K562 (cell line): Measurements from ENCODE around the gene TRPM6. TPM values are rescaled to one million over a fixed set of nuclear protein-coding genes. Genes with fewer than 3 reads are reported as not detected.
A peak's percentile ranks its signal among the peaks of the same experiment; 100 is the strongest.

ENCODE experiments used
- ATAC-seq: fragments of 200-7000 bp; cut with Tn5 transposase; 3 replicates; pipeline ENCODE4 v1.9.1; 2020; ENCODE audit warnings: moderate library complexity
- BruUV-seq: library from RNA; stranded (reverse); fragments of 400-500 nt; replicated peaks from 2 replicates; lab custom pipeline; 2021; lab: Mats Ljungman, UMichigan
- CTCF ChIA-PET: fragments of 300-600 bp; formaldehyde crosslinking; extraction: SDS; loops from one replicate; lab custom pipeline; 2021; ENCODE audit warnings: low intra/inter-chr PET ratio; lab: Yijun Ruan, JAX
- POLR2A ChIA-PET: fragments of 300-600, 350-650 bp; sonication (Branson Sonifier 250); formaldehyde crosslinking; extraction: SDS; loops from one replicate; lab custom pipeline; 2021; ENCODE audit warnings: antibody characterized with exemption, inconsistent platforms; lab: Yijun Ruan, JAX
- DNase-seq, 4 experiments: peaks; one replicate each; pipeline versions ENCODE4 v3.0.0 to v3.0.0-alpha.2; 2011 to 2018; ENCODE audit warnings: low spot score in 3 of 4, mixed read lengths in 3 of 4; ENCODE audit errors: extremely low read depth in 1 of 4
- FAIRE-seq: peaks from 2 replicates; lab custom pipeline; 2011; peaks lifted over from hg19 to GRCh38; lab: Jason Lieb, UNC
- H2AFZ ChIP-seq: 2 replicates; pipeline ENCODE4 v1.6.0; 2011; ENCODE audit warnings: low read depth, low read length, control low read depth, inconsistent platforms
- H3K27ac ChIP-seq: fragments of 200-600 bp; 3 replicates; pipeline ENCODE4 v1.8.0; 2011; ENCODE audit warnings: low read depth, mild to moderate bottlenecking, control low read depth, inconsistent platforms, low read length, moderate library complexity, mixed read lengths; ENCODE audit errors: extremely low read depth
- H3K27me3 ChIP-seq, 2 experiments: fragments of 300-600 bp in 1 of 2; 2 replicates in 1 of 2; 3 replicates in 1 of 2; pipeline versions ENCODE4 v1.6.0 to v1.8.0; 2011; ENCODE audit warnings: inconsistent platforms in 2 of 2, low read length in 2 of 2, mild to moderate bottlenecking in 1 of 2, mixed read lengths in 1 of 2, moderate library complexity in 1 of 2; ENCODE audit not compliant: control insufficient read depth in 2 of 2, insufficient read depth in 2 of 2
- H3K36me3 ChIP-seq: fragments of 300-600 bp; 3 replicates; pipeline ENCODE4 v1.8.0; 2011; ENCODE audit warnings: mild to moderate bottlenecking, low read length, inconsistent platforms; ENCODE audit not compliant: control insufficient read depth, insufficient read depth
- H3K4me1 ChIP-seq, 2 experiments: fragments of 200-600 bp in 1 of 2; replicated peaks in 1 of 2; 2 replicates in 1 of 2; 3 replicates in 1 of 2; pipeline versions ENCODE4 v1.5.1 to v1.8.0; 2011; ENCODE audit warnings: inconsistent platforms in 2 of 2, low read length in 2 of 2, mild to moderate bottlenecking in 1 of 2, mixed read lengths in 1 of 2, moderate library complexity in 1 of 2; ENCODE audit not compliant: control insufficient read depth in 2 of 2, insufficient read depth in 2 of 2
- H3K4me2 ChIP-seq: 2 replicates; pipeline ENCODE4 v1.6.1; 2011; ENCODE audit warnings: low read length, control low read depth, inconsistent platforms, mixed read lengths; ENCODE audit not compliant: insufficient read depth
- H3K4me3 ChIP-seq: fragments of 200-600 bp; sonication (generic), shearing (Covaris generic); 2 replicates; pipeline ENCODE4 v1.5.1; 2016; ENCODE audit warnings: control low read depth, inconsistent platforms
- H3K79me2 ChIP-seq: fragments of 200-600 bp; 3 replicates; pipeline ENCODE4 v1.8.0; 2011; ENCODE audit warnings: low read length, inconsistent platforms; ENCODE audit not compliant: control insufficient read depth, insufficient read depth
- H3K9ac ChIP-seq, 2 experiments: 2 replicates each; pipeline versions ENCODE4 v1.6.0 to v1.6.1; 2011; ENCODE audit warnings: low read depth in 2 of 2, low read length in 2 of 2, control low read depth in 1 of 2, inconsistent platforms in 1 of 2, mild to moderate bottlenecking in 1 of 2, mixed read lengths in 1 of 2; ENCODE audit not compliant: insufficient read depth in 1 of 2
- H3K9me1 ChIP-seq: one replicate; pipeline ENCODE4 v1.6.0; 2011; ENCODE audit warnings: inconsistent platforms, mild to moderate bottlenecking, low read length, moderate library complexity; ENCODE audit not compliant: control insufficient read depth, insufficient read depth
- H3K9me3 ChIP-seq: replicated peaks from 2 replicates; pipeline ENCODE4 v1.5.1; 2011; ENCODE audit warnings: low read depth, low read length, inconsistent platforms; ENCODE audit not compliant: control insufficient read depth, insufficient read depth
- H4K20me1 ChIP-seq: replicated peaks from 2 replicates; pipeline ENCODE4 v1.6.1; 2011; ENCODE audit warnings: low read length, inconsistent platforms, mixed read lengths; ENCODE audit not compliant: control insufficient read depth, insufficient read depth
- C11orf30 ChIP-seq: fragments of 450-650 bp; IDR thresholded peaks from 2 replicates; pipeline ENCODE4 v1.6.1; 2016; ENCODE audit warnings: low read depth, mild to moderate bottlenecking
- CBX5 ChIP-seq: IDR thresholded peaks from 2 replicates; pipeline ENCODE4 v1.6.1; 2014; ENCODE audit warnings: low read depth, borderline replicate concordance
- CCNT2 ChIP-seq: IDR thresholded peaks from 2 replicates; pipeline ENCODE4 v1.6.1; 2011; ENCODE audit warnings: borderline replicate concordance, low read depth, mild to moderate bottlenecking, moderate library complexity, mixed read lengths, low read length; ENCODE audit not compliant: insufficient read length; ENCODE audit errors: extremely low read depth
- FIP1L1 ChIP-seq: fragments of 200-400 bp; formaldehyde crosslinking; IDR thresholded peaks from 2 replicates; pipeline ENCODE4 v1.6.1; 2018; ENCODE audit warnings: mild to moderate bottlenecking, low read depth, low read length; ENCODE audit not compliant: poor library complexity, severe bottlenecking
- HDAC8 ChIP-seq: fragments of 450-650 bp; IDR thresholded peaks from 2 replicates; pipeline ENCODE4 v1.6.1; 2016; ENCODE audit warnings: mild to moderate bottlenecking, missing genetic modification characterization, moderate library complexity, missing compliant biosample characterization
- HIVEP1 ChIP-seq: fragments of 250-450 bp; sonication (Bioruptor Pico); IDR thresholded peaks from 2 replicates; pipeline ENCODE4 v1.4.0; 2020; ENCODE audit warnings: mild to moderate bottlenecking
- HNRNPH1 ChIP-seq: fragments of 200-400 bp; formaldehyde crosslinking; optimal IDR thresholded peaks from 2 replicates; pipeline ENCODE3; 2017; ENCODE audit warnings: low read depth, mild to moderate bottlenecking, low read length, moderate library complexity
- KDM1A ChIP-seq, 2 experiments: fragments of 450-650 bp; IDR thresholded peaks; 2 replicates each; pipeline ENCODE4 v1.6.1; 2016; ENCODE audit warnings: mild to moderate bottlenecking in 2 of 2
- MAFF ChIP-seq: IDR thresholded peaks from 2 replicates; pipeline ENCODE4 v1.6.1; 2012; ENCODE audit warnings: low read length, improper control_type of control experiment
- MAFG ChIP-seq: fragments of 450-650 bp; conservative IDR thresholded peaks from 2 replicates; pipeline ENCODE4 v1.6.1; 2016; ENCODE audit warnings: missing genetic modification characterization, missing compliant biosample characterization
- MCM7 ChIP-seq, 2 experiments: fragments of 450-650 bp; IDR thresholded peaks; 2 replicates each; pipeline ENCODE4 v1.6.1; 2016 to 2018
- POLR2B ChIP-seq: fragments of 450-650 bp; IDR thresholded peaks from 2 replicates; pipeline ENCODE4 v1.6.1; 2018; ENCODE audit warnings: low read depth; ENCODE audit not compliant: partially characterized antibody
- POU5F1 ChIP-seq: fragments of 150-350 bp; IDR thresholded peaks from 2 replicates; pipeline ENCODE4 v1.6.1; 2014; ENCODE audit warnings: borderline replicate concordance, low read length, low read depth, mild to moderate bottlenecking; ENCODE audit not compliant: partially characterized antibody
- ZNF347 ChIP-seq: fragments of 450-650 bp; formaldehyde crosslinking; IDR thresholded peaks from 2 replicates; pipeline ENCODE4 v1.4.0; 2020; ENCODE audit warnings: low read depth, mild to moderate bottlenecking, moderate library complexity
- WGBS: fragments of 100-300 bp; shearing (Covaris generic); methylation state at CpG from one replicate; pipeline ENCODE4 v1.1.6; 2016; ENCODE audit warnings: low coverage, mixed read lengths; ENCODE audit not compliant: insufficient coverage; ENCODE audit errors: missing lambda C conversion rate; 5-methylcytosine and 5-hydroxymethylcytosine counted together
- in situ Hi-C: fragments of 300-500 bp; cut with MboI; formaldehyde crosslinking; loops from 4 replicates; pipeline ENCODE4 v1.15.0; 2018; ENCODE audit warnings: inconsistent platforms, mixed read lengths
- intact Hi-C: fragments of 100-400 bp; cut with micrococcal nuclease; formaldehyde crosslinking; loops from 2 replicates; pipeline ENCODE4 v1.14.2; 2022
- polyA plus RNA-seq, 8 experiments: library from polyadenylated mRNA; depleted of rRNA in 4 of 8; stranded (reverse) in 5 of 8; unstranded in 3 of 8; fragments of >200 nt; fragmentation: Nextera tagmentation in 2 of 8; fragmentation: Illumina TruSeq in 1 of 8; extraction: Ambion mirVana in 2 of 8; extraction: Trizol in 1 of 8; gene quantifications; 2 replicates each; pipeline versions ENCODE4 v1.2.1 to v1.2.3, GENCODE V29; 2011 to 2014; ENCODE audit warnings: inconsistent platforms in 1 of 8, missing spikeins in 1 of 8
- total RNA-seq, 7 experiments: library from RNA; depleted of rRNA in 6 of 7; stranded (reverse); fragments of >200 nt in 6 of 7; fragmentation: Illumina TruSeq in 2 of 7; extraction: Trizol in 2 of 7; gene quantifications; 2 replicates each; pipeline versions ENCODE4 v1.2.1 to v1.2.3, GENCODE V29; 2011 to 2021; ENCODE audit warnings: low replicate concordance in 1 of 7
- TF ChIP-seq, protein P1 (sequence below): sonication (generic); formaldehyde crosslinking; IDR thresholded peaks from 2 replicates; pipeline ENCODE4 v1.8.0; 2022; ENCODE audit warnings: missing genetic modification reagents, mild to moderate bottlenecking, moderate library complexity, borderline replicate concordance
- TF ChIP-seq, protein P2 (sequence below): fragments of 450-650 bp; formaldehyde crosslinking; IDR thresholded peaks from 2 replicates; pipeline ENCODE4 v1.4.0; 2022; ENCODE audit warnings: mild to moderate bottlenecking, moderate library complexity
- TF ChIP-seq, protein P3 (sequence below): fragments of 450-650 bp; IDR thresholded peaks from 2 replicates; pipeline ENCODE4 v1.6.1; 2016; ENCODE audit warnings: antibody characterized with exemption
- TF ChIP-seq, protein P4 (sequence below): fragments of 250-450 bp; sonication (Bioruptor Pico); IDR thresholded peaks from 2 replicates; pipeline ENCODE4 v1.8.0; 2021; ENCODE audit warnings: moderate library complexity, mild to moderate bottlenecking, inconsistent platforms

TRPM6 gene
- total and polyA plus RNA-seq, 9 of the 15 experiments (the other 6 are each of a cell fraction or from before 2014, with no cell fraction given) = 0.03 to 0.16 (median 0.09) TPM

DNA sequence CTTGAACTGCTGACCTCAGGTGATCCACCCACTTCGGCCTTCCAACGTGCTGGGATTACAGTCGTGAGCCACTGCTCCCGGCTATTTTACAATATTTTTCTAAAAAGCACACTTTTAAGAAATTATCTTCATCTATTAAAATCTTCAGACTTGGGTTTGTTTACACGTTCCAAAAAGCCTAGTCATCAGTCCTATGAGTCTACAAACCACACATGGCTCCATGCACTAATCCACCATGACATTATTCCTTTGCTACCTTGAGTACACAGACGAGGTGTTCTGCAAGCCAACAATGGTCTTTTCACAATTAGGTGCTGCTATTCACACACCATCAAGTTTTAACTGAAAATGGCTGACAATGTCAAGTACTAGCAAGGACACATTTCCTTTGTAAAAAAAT, 41.0 kb downstream of the TRPM6 start (continued):
- TF ChIP-seq, protein P1, sequence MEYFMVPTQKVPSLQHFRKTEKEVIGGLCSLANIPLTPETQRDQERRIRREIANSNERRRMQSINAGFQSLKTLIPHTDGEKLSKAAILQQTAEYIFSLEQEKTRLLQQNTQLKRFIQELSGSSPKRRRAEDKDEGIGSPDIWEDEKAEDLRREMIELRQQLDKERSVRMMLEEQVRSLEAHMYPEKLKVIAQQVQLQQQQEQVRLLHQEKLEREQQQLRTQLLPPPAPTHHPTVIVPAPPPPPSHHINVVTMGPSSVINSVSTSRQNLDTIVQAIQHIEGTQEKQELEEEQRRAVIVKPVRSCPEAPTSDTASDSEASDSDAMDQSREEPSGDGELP (CRISPR knock-in tag) = no peak
- TF ChIP-seq, protein P2, sequence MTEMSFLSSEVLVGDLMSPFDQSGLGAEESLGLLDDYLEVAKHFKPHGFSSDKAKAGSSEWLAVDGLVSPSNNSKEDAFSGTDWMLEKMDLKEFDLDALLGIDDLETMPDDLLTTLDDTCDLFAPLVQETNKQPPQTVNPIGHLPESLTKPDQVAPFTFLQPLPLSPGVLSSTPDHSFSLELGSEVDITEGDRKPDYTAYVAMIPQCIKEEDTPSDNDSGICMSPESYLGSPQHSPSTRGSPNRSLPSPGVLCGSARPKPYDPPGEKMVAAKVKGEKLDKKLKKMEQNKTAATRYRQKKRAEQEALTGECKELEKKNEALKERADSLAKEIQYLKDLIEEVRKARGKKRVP (CRISPR knock-in tag) = no peak
- TF ChIP-seq CBX5 (no peak), ZNF347 (CRISPR knock-in tag) (no peak), MCM7 (IDR thresholded peaks at IDR 0.05) (no peak), MAFG (tag) (0 out of 2 replicates have a peak, but pooled peaks have one; percentile 18)
- TF ChIP-seq, all 486 proteins: peak for 3

DNA sequence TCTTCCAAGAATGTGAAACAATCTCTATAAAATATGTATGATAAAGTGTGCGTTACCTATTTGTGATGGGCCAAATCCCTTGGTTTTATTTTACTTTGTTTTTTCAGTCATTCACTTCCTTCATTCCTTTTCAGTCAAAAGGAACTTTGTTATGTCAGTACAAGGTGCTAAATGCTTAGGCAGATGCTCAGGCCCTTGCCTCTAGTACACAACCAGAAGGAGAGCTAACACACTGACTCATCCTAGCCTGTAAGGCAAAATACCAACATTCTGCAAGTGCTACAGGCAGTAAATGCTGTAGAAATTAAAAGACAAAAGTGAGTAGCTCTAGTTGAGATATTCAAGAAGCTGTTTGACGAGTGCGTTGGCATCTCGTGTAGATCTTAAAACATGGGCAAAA, 49.4 kb downstream of the TRPM6 start:
- H3K4me2 ChIP-seq = no peak overlapping the region
- H3K9me3 ChIP-seq = no peaks in the 10 kb centered on the region
- ATAC-seq (no peak), DNase-seq (no peak), FAIRE-seq (no peak)
- H2AFZ ChIP-seq = no peak overlapping the region
- in situ Hi-C loops = no loop called here
- WGBS = 3% methylated on average over 4 of the region's 4 CpGs
- H3K79me2 ChIP-seq = no peaks in the 10 kb centered on the region
- no peak overlapping the region for H3K4me3 ChIP-seq
- peaks cover 0 to 8% of the 10 kb centered on the region in 2 experiments; a peak in 2 of 5 replicates for H3K27me3 ChIP-seq
- ChIA-PET POLR2A (no interaction called here), CTCF (no interaction called here)
- no TSS peak for BruUV-seq
- H4K20me1 ChIP-seq = no peaks in the 10 kb centered on the region
- no peaks in the 10 kb centered on the region for H3K9me1 ChIP-seq
- H3K9ac ChIP-seq = no peak overlapping the region
- no peaks in the 10 kb centered on the region for H3K4me1 ChIP-seq
- H3K36me3 ChIP-seq = no peaks in the 10 kb centered on the region
- intact Hi-C loops = no loop called here
- no peak overlapping the region for H3K27ac ChIP-seq
- TF ChIP-seq MAFF (no peak), C11orf30 (no peak), CCNT2 (no peak), POU5F1 (no peak), HNRNPH1 (no peak), POLR2B (no peak), KDM1A (IDR thresholded peaks at IDR 0.05) (no peak), HDAC8 (tag) (no peak), HIVEP1 (CRISPR knock-in tag) (no peak), FIP1L1 (no peak)
- TF ChIP-seq, protein P3, sequence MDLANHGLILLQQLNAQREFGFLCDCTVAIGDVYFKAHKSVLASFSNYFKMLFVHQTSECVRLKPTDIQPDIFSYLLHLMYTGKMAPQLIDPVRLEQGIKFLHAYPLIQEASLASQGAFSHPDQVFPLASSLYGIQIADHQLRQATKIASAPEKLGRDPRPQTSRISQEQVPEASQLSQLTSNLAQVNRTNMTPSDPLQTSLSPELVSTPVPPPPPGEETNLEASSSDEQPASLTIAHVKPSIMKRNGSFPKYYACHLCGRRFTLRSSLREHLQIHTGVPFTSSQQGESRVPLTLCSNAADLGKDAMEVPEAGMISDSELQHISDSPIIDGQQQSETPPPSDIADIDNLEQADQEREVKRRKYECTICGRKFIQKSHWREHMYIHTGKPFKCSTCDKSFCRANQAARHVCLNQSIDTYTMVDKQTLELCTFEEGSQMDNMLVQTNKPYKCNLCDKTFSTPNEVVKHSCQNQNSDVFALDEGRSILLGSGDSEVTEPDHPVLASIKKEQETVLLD = no peak
- TF ChIP-seq, protein P4, sequence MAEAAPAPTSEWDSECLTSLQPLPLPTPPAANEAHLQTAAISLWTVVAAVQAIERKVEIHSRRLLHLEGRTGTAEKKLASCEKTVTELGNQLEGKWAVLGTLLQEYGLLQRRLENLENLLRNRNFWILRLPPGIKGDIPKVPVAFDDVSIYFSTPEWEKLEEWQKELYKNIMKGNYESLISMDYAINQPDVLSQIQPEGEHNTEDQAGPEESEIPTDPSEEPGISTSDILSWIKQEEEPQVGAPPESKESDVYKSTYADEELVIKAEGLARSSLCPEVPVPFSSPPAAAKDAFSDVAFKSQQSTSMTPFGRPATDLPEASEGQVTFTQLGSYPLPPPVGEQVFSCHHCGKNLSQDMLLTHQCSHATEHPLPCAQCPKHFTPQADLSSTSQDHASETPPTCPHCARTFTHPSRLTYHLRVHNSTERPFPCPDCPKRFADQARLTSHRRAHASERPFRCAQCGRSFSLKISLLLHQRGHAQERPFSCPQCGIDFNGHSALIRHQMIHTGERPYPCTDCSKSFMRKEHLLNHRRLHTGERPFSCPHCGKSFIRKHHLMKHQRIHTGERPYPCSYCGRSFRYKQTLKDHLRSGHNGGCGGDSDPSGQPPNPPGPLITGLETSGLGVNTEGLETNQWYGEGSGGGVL (CRISPR knock-in tag) = no peak
